Esophagus squamous epithelium (tissue), 5 donors: Measurements from ENCODE around the gene LUZP1. TPM values are rescaled to one million over a fixed set of nuclear protein-coding genes. Genes with fewer than 3 reads are reported as not detected.

Experiments
- DNase-seq: peaks from one replicate; lab custom pipeline; 2025; lab: John Stamatoyannopoulos, UW
- H3K27ac ChIP-seq, 4 donors: fragments of 200-600 bp; sonication (generic); one replicate each; pipeline ENCODE4 v1.5.1; 2016 to 2019; ENCODE audit warnings: mild to moderate bottlenecking in 1 of 4
- H3K27me3 ChIP-seq, 4 donors: fragments of 200-600 bp; sonication (generic); 1 replicate in 3 of 4; 2 replicates in 1 of 4; pipeline versions ENCODE4 v1.5.1 to v1.6.0; 2017 to 2021; ENCODE audit warnings: antibody characterized with exemption in 1 of 4
- H3K36me3 ChIP-seq, 3 donors: fragments of 200-600 bp; sonication (generic); one replicate each; pipeline ENCODE4 v1.5.1; 2016 to 2019
- H3K4me1 ChIP-seq, 3 donors: fragments of 200-600 bp; sonication (generic); one replicate each; pipeline ENCODE4 v1.5.1; 2017 to 2019
- H3K4me3 ChIP-seq, 4 donors: fragments of 200-600 bp; sonication (generic); 1 replicate in 3 of 4; 2 replicates in 1 of 4; pipeline ENCODE4 v1.5.1; 2016 to 2019; ENCODE audit warnings: mild to moderate bottlenecking in 2 of 4, moderate library complexity in 1 of 4
- H3K9me3 ChIP-seq, 3 donors: fragments of 200-600 bp; sonication (generic); one replicate each; pipeline ENCODE4 v1.5.1; 2016 to 2019
- POLR2A ChIP-seq, 4 donors: fragments of 450-650 bp; IDR thresholded peaks; one replicate each; pipeline ENCODE4 v1.6.1; 2017; ENCODE audit warnings: antibody characterized with exemption in 4 of 4, mild to moderate bottlenecking in 4 of 4, moderate library complexity in 3 of 4
- WGBS, 2 donors: methylation state at CpG; one replicate each; pipeline ENCODE4 v1.1.5; 2018; 5-methylcytosine and 5-hydroxymethylcytosine counted together
- intact Hi-C: fragments of 100-400 bp; cut with DNase I; formaldehyde crosslinking; loops from one replicate; pipeline ENCODE4 v1.15.0; 2022
- total RNA-seq, 4 donors: library from RNA; depleted of rRNA; stranded (reverse); fragments of >200 nt; gene quantifications; one replicate each; pipeline ENCODE4 v1.1.0, GENCODE V29; 2016
- TF ChIP-seq, protein P1 (sequence below), 6 experiments: fragments of 450-650 bp in 4 of 6; fragments of 200-600 bp in 2 of 6; sonication (generic) in 2 of 6; IDR thresholded peaks; one replicate each; pipeline ENCODE4 v1.5.1; 2016 to 2019; ENCODE audit warnings: antibody characterized with exemption in 6 of 6, mild to moderate bottlenecking in 4 of 6, moderate library complexity in 4 of 6
- donor health status: DM: yes; HTN: yes; CAD: no.

Gene LUZP1
- total RNA-seq, 4 donors from 2014 or later, result 16.9 to 18.7 (median 17.9) TPM

DNA sequence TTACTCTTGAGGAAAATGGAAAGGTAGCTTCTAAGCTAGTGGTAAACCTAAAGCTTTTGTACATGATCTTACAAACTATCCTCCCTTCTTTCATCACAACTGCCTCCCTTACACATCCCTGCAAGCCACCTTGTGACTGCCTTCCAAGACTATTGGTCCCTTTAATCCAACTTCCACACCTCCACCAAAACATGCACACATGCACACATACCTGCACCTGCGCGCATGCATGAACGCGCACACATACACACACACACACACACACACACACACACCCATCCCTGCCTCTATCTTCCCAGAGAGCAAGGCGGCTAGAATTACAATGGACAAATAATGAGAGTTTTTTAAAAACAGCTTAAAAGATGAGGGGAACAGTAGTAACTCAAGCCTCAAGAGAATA lies 58.3 kb downstream of the LUZP1 start:
- H3K4me3 ChIP-seq, result no peak overlapping the region
- no peak overlapping the region for H3K27ac ChIP-seq
- TF ChIP-seq POLR2A (IDR thresholded peaks at IDR 0.05), result no peak
- TF ChIP-seq, protein P1, sequence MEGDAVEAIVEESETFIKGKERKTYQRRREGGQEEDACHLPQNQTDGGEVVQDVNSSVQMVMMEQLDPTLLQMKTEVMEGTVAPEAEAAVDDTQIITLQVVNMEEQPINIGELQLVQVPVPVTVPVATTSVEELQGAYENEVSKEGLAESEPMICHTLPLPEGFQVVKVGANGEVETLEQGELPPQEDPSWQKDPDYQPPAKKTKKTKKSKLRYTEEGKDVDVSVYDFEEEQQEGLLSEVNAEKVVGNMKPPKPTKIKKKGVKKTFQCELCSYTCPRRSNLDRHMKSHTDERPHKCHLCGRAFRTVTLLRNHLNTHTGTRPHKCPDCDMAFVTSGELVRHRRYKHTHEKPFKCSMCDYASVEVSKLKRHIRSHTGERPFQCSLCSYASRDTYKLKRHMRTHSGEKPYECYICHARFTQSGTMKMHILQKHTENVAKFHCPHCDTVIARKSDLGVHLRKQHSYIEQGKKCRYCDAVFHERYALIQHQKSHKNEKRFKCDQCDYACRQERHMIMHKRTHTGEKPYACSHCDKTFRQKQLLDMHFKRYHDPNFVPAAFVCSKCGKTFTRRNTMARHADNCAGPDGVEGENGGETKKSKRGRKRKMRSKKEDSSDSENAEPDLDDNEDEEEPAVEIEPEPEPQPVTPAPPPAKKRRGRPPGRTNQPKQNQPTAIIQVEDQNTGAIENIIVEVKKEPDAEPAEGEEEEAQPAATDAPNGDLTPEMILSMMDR (IDR thresholded peaks at IDR 0.05), result no peak
- peaks cover 15 to 53% (median 21%) of the 10 kb centered on the region in 3 donors for H3K4me1 ChIP-seq
- WGBS, 2 donors, result 95 to 98% methylated on average over 5 of the region's 5 CpGs
- H3K9me3 ChIP-seq, result no peaks in the 10 kb centered on the region
- no peak for DNase-seq
- H3K36me3 ChIP-seq, result peaks cover 0 to 33% (median 5%) of the 10 kb centered on the region in 3 donors
- H3K27me3 ChIP-seq, result no peaks in the 10 kb centered on the region
- intact Hi-C loops, result no loop called here

DNA sequence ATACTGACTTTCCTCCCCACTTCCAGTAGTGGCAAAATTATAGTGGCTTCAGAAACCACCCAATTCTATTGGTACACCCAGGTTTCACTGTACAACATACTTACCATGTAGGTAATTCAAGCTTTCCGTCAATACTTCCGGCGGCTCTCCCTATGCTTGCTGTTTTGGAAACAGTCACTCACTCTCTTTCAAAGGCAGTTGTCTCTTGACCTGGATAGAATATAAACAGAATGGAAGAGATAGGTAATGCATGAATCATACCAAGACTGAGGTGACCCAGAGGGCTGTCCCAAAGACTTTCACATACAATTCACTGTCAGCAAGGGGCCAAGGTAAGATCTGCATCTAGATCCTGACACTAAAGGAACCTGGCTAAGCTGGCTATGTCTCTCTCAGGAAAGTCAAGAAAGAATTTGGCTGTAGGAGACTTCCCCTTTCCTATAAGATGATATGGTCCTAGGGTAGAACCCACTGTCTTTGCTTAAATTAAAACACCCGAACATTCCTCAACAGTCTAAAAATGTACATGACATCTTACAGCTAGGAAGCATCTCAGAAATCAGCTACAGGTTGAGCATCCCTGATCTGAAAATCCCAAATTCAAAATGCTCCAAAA lies 59.6 kb downstream of the LUZP1 start:
- TF ChIP-seq POLR2A (IDR thresholded peaks at IDR 0.05), result no peak
- TF ChIP-seq, protein P1 (IDR thresholded peaks at IDR 0.05), result no peak
- intact Hi-C loops, result no loop called here
- Histone ChIP-seq H3K27me3 (no peaks in the 10 kb centered on the region), H3K9me3 (no peaks in the 10 kb centered on the region), H3K4me3 (no peak overlapping the region), H3K4me1 (peaks cover 1 to 42% (median 9%) of the 10 kb centered on the region in 3 donors), H3K36me3 (peaks cover 0 to 44% (median 5%) of the 10 kb centered on the region in 3 donors), H3K27ac (no peak overlapping the region)
- DNase-seq, result no peak
- 79 to 84% methylated on average over 4 of the region's 4 CpGs for WGBS, 2 donors

DNA sequence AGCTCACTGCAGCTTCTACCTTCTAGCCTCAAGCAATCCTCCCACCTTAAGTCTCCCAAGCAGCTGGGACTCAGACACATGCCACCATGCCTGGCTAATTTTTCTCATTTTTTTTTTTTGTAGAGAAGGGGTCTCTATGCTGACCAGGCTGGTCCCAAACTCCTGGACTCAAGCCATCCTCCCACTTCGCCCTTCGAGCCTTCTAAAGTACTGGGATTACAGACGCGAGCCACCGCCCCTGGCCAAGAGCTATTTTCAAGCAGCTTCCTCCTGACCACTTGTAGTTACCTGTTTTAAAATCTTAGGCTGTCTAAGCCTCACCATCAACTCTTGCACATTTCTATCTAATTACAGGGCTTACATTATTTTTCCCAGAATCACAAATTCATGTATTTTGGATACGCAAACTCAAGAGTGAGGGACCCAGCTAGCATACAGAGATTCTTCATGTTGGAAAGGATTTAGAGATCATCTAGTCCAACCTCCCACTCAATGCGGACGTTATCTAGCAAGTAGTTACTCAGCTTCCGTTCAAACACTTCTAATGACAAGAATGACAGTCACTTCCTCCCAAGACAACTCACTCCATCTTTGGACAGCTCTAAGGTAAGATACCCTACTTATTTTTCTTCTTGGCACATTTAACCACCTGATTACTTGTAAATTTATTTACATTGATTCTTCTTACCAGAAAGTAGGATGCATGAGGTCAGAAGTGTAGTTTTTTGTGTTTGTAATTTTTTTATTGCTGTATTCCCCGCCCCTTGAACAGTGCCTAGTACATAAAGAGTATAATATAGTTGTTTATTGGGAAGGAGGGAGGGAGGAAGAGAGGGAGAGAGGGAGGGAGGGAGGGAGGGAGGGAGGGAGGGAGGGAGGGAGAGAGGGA lies 65.4 kb downstream of the LUZP1 start:
- TF ChIP-seq POLR2A (IDR thresholded peaks at IDR 0.05), result no peak
- TF ChIP-seq, protein P1 (IDR thresholded peaks at IDR 0.05), result no peak
- intact Hi-C loops, result no loop called here
- Histone ChIP-seq H3K36me3 (peaks cover 0 to 37% (median 5%) of the 10 kb centered on the region in 3 donors), H3K4me3 (no peak overlapping the region), H3K4me1 (peaks cover 24 to 61% (median 41%) of the 10 kb centered on the region in 3 donors), H3K27me3 (no peaks in the 10 kb centered on the region), H3K27ac (peak overlapping the region; percentile 40 to 70 (median 51)), H3K9me3 (no peaks in the 10 kb centered on the region)
- 33 to 44% methylated on average over 10 of the region's 10 CpGs for WGBS, 2 donors
- DNase-seq, result no peak

DNA sequence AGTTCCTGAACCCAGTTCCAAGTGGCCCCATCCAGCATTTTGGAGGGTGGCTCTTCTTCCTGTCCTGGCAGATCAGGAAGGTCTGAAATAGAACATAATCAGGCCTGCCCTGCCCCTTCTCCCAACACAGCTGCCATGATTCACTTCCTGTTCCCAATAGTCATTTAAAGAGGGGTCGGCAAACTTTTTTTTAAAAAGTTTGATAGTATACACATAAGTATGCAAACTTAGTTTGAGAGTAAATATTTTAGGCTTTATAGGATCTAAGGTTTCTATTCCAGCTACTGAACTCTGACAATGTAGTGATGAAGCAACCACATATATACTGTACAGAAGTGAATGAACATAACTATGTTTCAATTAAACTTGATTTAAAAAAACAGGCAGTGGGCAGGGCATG lies 66.4 kb downstream of the LUZP1 start:
- Histone ChIP-seq H3K27me3 (no peaks in the 10 kb centered on the region), H3K4me3 (no peak overlapping the region), H3K4me1 (peaks cover 24 to 70% (median 44%) of the 10 kb centered on the region in 3 donors), H3K36me3 (peaks cover 0 to 27% (median 5%) of the 10 kb centered on the region in 3 donors), H3K27ac (peak overlapping the region; percentile 38 to 70 (median 44)), H3K9me3 (no peaks in the 10 kb centered on the region)
- 4 to 5% methylated on average over 1 of the region's 1 CpG for WGBS, 2 donors
- no peak for DNase-seq
- intact Hi-C loops, result no loop called here
- no peak for TF ChIP-seq POLR2A (IDR thresholded peaks at IDR 0.05)
- TF ChIP-seq, protein P1 (IDR thresholded peaks at IDR 0.05), result no peak

DNA sequence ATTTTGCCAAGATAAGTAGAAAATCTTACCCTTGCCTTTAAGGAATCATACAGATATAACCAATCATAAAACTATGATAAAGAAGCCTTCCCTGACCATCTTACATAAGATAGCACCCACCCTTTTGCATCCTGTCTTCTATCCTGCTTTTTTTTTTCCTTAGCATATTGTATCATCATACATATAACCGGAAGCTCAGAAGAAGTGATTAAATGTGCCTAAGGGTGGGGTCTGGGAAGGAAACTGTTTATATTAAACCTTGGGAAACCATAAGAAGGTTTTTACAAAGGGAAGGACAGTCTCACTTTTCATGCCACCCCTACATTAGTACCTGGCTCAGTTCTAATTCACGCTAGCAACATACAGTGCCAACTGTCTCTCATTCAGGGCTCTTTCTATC lies 66.8 kb downstream of the LUZP1 start:
- intact Hi-C loops, result no loop called here
- WGBS, 2 donors, result 28 to 36% methylated on average over 2 of the region's 2 CpGs
- H3K4me3 ChIP-seq, result no peak overlapping the region
- H3K27ac ChIP-seq, result peak overlapping the region; percentile 36 to 70 (median 43)
- DNase-seq, result no peak
- H3K9me3 ChIP-seq, result no peaks in the 10 kb centered on the region
- no peak for TF ChIP-seq POLR2A (IDR thresholded peaks at IDR 0.05)
- TF ChIP-seq, protein P1 (IDR thresholded peaks at IDR 0.05), result no peak
- H3K27me3 ChIP-seq, result no peaks in the 10 kb centered on the region
- peaks cover 24 to 74% (median 47%) of the 10 kb centered on the region in 3 donors for H3K4me1 ChIP-seq
- peaks cover 0 to 23% (median 4%) of the 10 kb centered on the region in 3 donors for H3K36me3 ChIP-seq
